H9 (cell line): ENCODE results near the gene NCLN. TPM values are rescaled to one million over a fixed set of nuclear protein-coding genes. Genes with fewer than 3 reads are reported as not detected.

Source experiments
- DNase-seq: peaks from one replicate; pipeline ENCODE4 v3.0.0-alpha.2; 2017
- H2AFZ ChIP-seq: one replicate; pipeline ENCODE4 v1.6.1; 2013; ENCODE audit warnings: mild to moderate bottlenecking, low read length, control low read depth, moderate library complexity
- H2AK5ac ChIP-seq: 2 replicates; pipeline ENCODE4 v1.6.1; 2013; ENCODE audit warnings: low read length, control low read depth, mixed read lengths; ENCODE audit not compliant: insufficient read length
- H2BK120ac ChIP-seq: one replicate; pipeline ENCODE4 v1.6.1; 2013; ENCODE audit warnings: low read depth, mild to moderate bottlenecking, low read length, control low read depth, inconsistent platforms; ENCODE audit not compliant: poor library complexity, severe bottlenecking
- H2BK12ac ChIP-seq: 2 replicates; pipeline ENCODE4 v1.6.1; 2013; ENCODE audit warnings: low read length, control low read depth, mixed read lengths, low read depth; ENCODE audit not compliant: insufficient read length
- H2BK15ac ChIP-seq: 2 replicates; pipeline ENCODE4 v1.6.1; 2013; ENCODE audit warnings: low read depth, low read length, control low read depth
- H2BK20ac ChIP-seq: one replicate; pipeline ENCODE4 v1.6.1; 2013; ENCODE audit warnings: low read depth, mild to moderate bottlenecking, low read length, control low read depth, inconsistent platforms; ENCODE audit not compliant: poor library complexity, severe bottlenecking
- H2BK5ac ChIP-seq: 2 replicates; pipeline ENCODE4 v1.6.1; 2013; ENCODE audit warnings: low read length, control low read depth, mixed read lengths; ENCODE audit not compliant: insufficient read length
- H3K14ac ChIP-seq: 2 replicates; pipeline ENCODE4 v1.6.1; 2013; ENCODE audit warnings: low read length, control low read depth; ENCODE audit not compliant: insufficient read depth
- H3K18ac ChIP-seq: 2 replicates; pipeline ENCODE4 v1.6.1; 2013; ENCODE audit warnings: low read depth, mild to moderate bottlenecking, mixed read lengths, low read length, control low read depth; ENCODE audit not compliant: insufficient read length
- H3K23ac ChIP-seq: 2 replicates; pipeline ENCODE4 v1.6.1; 2013; ENCODE audit warnings: low read length, control low read depth, mixed read lengths, low read depth; ENCODE audit not compliant: insufficient read length
- H3K23me2 ChIP-seq: 2 replicates; pipeline ENCODE4 v1.6.1; 2013; ENCODE audit warnings: low read depth, mild to moderate bottlenecking, mixed read lengths, low read length, control low read depth; ENCODE audit not compliant: insufficient read length, poor library complexity, severe bottlenecking
- H3K27ac ChIP-seq: 2 replicates; pipeline ENCODE4 v1.5.1; 2013; ENCODE audit warnings: low read length, control low read depth, mixed read lengths, low read depth; ENCODE audit not compliant: insufficient read length
- H3K27me3 ChIP-seq: 2 replicates; pipeline ENCODE4 v1.6.1; 2013; ENCODE audit warnings: low read length, control low read depth, inconsistent platforms; ENCODE audit not compliant: insufficient read depth
- H3K4ac ChIP-seq: 2 replicates; pipeline ENCODE4 v1.6.1; 2013; ENCODE audit warnings: low read depth, mild to moderate bottlenecking, control low read depth, inconsistent platforms, low read length, moderate library complexity
- H3K4me1 ChIP-seq: 2 replicates; pipeline ENCODE4 v1.6.1; 2013; ENCODE audit warnings: low read length, control low read depth, inconsistent platforms; ENCODE audit not compliant: insufficient read depth
- H3K4me2 ChIP-seq: 2 replicates; pipeline ENCODE4 v1.6.1; 2013; ENCODE audit warnings: low read length, control low read depth, mixed read lengths; ENCODE audit not compliant: insufficient read length, insufficient read depth
- H3K56ac ChIP-seq: 2 replicates; pipeline ENCODE4 v1.6.1; 2013; ENCODE audit warnings: low read depth, mild to moderate bottlenecking, mixed read lengths, low read length, control low read depth; ENCODE audit not compliant: insufficient read length
- H3K79me1 ChIP-seq: 2 replicates; pipeline ENCODE4 v1.6.1; 2013; ENCODE audit warnings: low read depth, mild to moderate bottlenecking, moderate library complexity, low read length, control low read depth, inconsistent platforms; ENCODE audit not compliant: insufficient read depth, poor library complexity, severe bottlenecking
- H3K79me2 ChIP-seq: 2 replicates; pipeline ENCODE4 v1.6.1; 2013; ENCODE audit warnings: low read length, control low read depth, inconsistent platforms; ENCODE audit not compliant: insufficient read depth
- H3K9ac ChIP-seq: 2 replicates; pipeline ENCODE4 v1.6.1; 2013; ENCODE audit warnings: low read length, control low read depth, mixed read lengths; ENCODE audit not compliant: insufficient read length; ENCODE audit errors: extremely low read depth
- H3K9me3 ChIP-seq: one replicate; pipeline ENCODE4 v1.6.1; 2013; ENCODE audit warnings: low read depth, low read length, inconsistent platforms; ENCODE audit not compliant: control insufficient read depth
- H3T11ph ChIP-seq: one replicate; pipeline ENCODE4 v1.6.1; 2013; ENCODE audit warnings: mild to moderate bottlenecking, low read length, control low read depth, inconsistent platforms
- H4K20me1 ChIP-seq: one replicate; pipeline ENCODE4 v1.6.1; 2013; ENCODE audit not compliant: control insufficient read depth, insufficient read length, insufficient read depth
- H4K5ac ChIP-seq: 2 replicates; pipeline ENCODE4 v1.6.1; 2013; ENCODE audit warnings: low read depth, mild to moderate bottlenecking, mixed read lengths, low read length, control low read depth; ENCODE audit not compliant: insufficient read length
- H4K8ac ChIP-seq: replicated peaks from 2 replicates; pipeline ENCODE4 v1.6.1; 2013; ENCODE audit warnings: low read length, control low read depth, mixed read lengths, low read depth; ENCODE audit not compliant: insufficient read length
- H4K91ac ChIP-seq: 2 replicates; pipeline ENCODE4 v1.6.1; 2013; ENCODE audit warnings: low read depth, mild to moderate bottlenecking, moderate library complexity, mixed read lengths, low read length, control low read depth; ENCODE audit not compliant: insufficient read length
- H3K27ac Mint-ChIP-seq, 3 experiments: 2 replicates in 2 of 3; 3 replicates in 1 of 3; pipeline ENCODE4 v1.8.0; 2020 to 2021; ENCODE audit warnings: mixed read lengths in 3 of 3, mild to moderate bottlenecking in 1 of 3, moderate library complexity in 1 of 3
- H3K27me3 Mint-ChIP-seq: 2 replicates; pipeline ENCODE4 v1.8.0; 2021; ENCODE audit warnings: low read depth, mild to moderate bottlenecking, moderate library complexity, mixed read lengths
- H3K36me3 Mint-ChIP-seq, 3 experiments: 2 replicates in 2 of 3; 3 replicates in 1 of 3; pipeline ENCODE4 v1.8.0; 2020 to 2021; ENCODE audit warnings: low read depth in 3 of 3, mixed read lengths in 3 of 3; ENCODE audit not compliant: insufficient read depth in 1 of 3
- H3K4me1 Mint-ChIP-seq, 2 experiments: 2 replicates each; pipeline ENCODE4 v1.8.0; 2020; ENCODE audit warnings: mixed read lengths in 2 of 2
- H3K4me3 Mint-ChIP-seq, 2 experiments: 2 replicates in 1 of 2; 3 replicates in 1 of 2; pipeline ENCODE4 v1.8.0; 2020 to 2021; ENCODE audit warnings: mild to moderate bottlenecking in 2 of 2, mixed read lengths in 2 of 2, moderate library complexity in 1 of 2
- H3K9me3 Mint-ChIP-seq, 2 experiments: 2 replicates in 1 of 2; 3 replicates in 1 of 2; pipeline ENCODE4 v1.8.0; 2020; ENCODE audit warnings: mild to moderate bottlenecking in 2 of 2, mixed read lengths in 2 of 2, moderate library complexity in 1 of 2
- CTCF ChIP-seq: fragments of 200-600 bp; sonication (generic); conservative IDR thresholded peaks from 3 replicates; pipeline ENCODE4 v1.8.0; 2021; ENCODE audit warnings: antibody characterized with exemption, mild to moderate bottlenecking
- WGBS: extraction: QIAGEN DNeasy Blood & Tissue Kit; methylation state at CpG from one replicate; pipeline ENCODE4 v1.1.7; 2013; ENCODE audit warnings: missing lambda C conversion rate, low lambda C conversion rate, mixed read lengths; ENCODE audit not compliant: insufficient read length; ENCODE audit errors: extremely low coverage; 5-methylcytosine and 5-hydroxymethylcytosine counted together
- total RNA-seq: library from RNA; stranded (reverse); gene quantifications from 2 replicates; pipeline ENCODE4 v1.2.1, GENCODE V29; 2021

NCLN gene
- total RNA-seq, 1 experiment from 2014 or later: 94.8 TPM

GRCh38 chr19:3239367-3239766, 53.6 kb downstream of the NCLN start:
- no peaks in the 10 kb centered on the region for H4K20me1 ChIP-seq
- no peak overlapping the region for H2BK12ac ChIP-seq
- H3K9me3 ChIP-seq: no peaks in the 10 kb centered on the region
- H4K5ac ChIP-seq: no peak overlapping the region
- no peak overlapping the region for H3K14ac ChIP-seq
- H2BK15ac ChIP-seq: no peak overlapping the region
- H3K4me1 Mint-ChIP-seq: no peaks in the 10 kb centered on the region
- no peak overlapping the region for H3K4me2 ChIP-seq
- WGBS: no CpG with 5 or more reads among the region's 5 CpGs
- no peak for TF ChIP-seq CTCF
- no peaks in the 10 kb centered on the region for H3K36me3 Mint-ChIP-seq
- H3K4me1 ChIP-seq: no peaks in the 10 kb centered on the region
- H3K79me1 ChIP-seq: no peaks in the 10 kb centered on the region
- no peak overlapping the region for H3K9ac ChIP-seq
- H3K56ac ChIP-seq: no peak overlapping the region
- no peaks in the 10 kb centered on the region for H3K27me3 ChIP-seq
- no peak overlapping the region for H2BK5ac ChIP-seq
- H2BK120ac ChIP-seq: no peak overlapping the region
- no peaks in the 10 kb centered on the region for H3K79me2 ChIP-seq
- no peak overlapping the region for H3K4ac ChIP-seq
- H3K9me3 Mint-ChIP-seq: no peaks in the 10 kb centered on the region; a peak in 1 of 5 replicates
- H2BK20ac ChIP-seq: no peak overlapping the region
- no peak overlapping the region for H4K8ac ChIP-seq
- no peak for DNase-seq
- H3K18ac ChIP-seq: no peak overlapping the region
- no peak overlapping the region for H2AK5ac ChIP-seq
- no peak overlapping the region for H3K4me3 Mint-ChIP-seq
- no peak overlapping the region for H3K23ac ChIP-seq
- H3K23me2 ChIP-seq: no peaks in the 10 kb centered on the region
- no peak overlapping the region for H3K27ac ChIP-seq
- H3K27ac Mint-ChIP-seq: no peak overlapping the region
- H2AFZ ChIP-seq: no peak overlapping the region
- no peak overlapping the region for H3T11ph ChIP-seq
- no peak overlapping the region for H4K91ac ChIP-seq
- H3K27me3 Mint-ChIP-seq: peaks cover 22% of the 10 kb centered on the region
